IPS DF 6.9 (cell line): ENCODE results near the gene GNB2.

Experiments used
- DNase-seq: peaks from one replicate; pipeline ENCODE4 v3.0.0-alpha.2; 2013; ENCODE audit warnings: low read depth, low spot score
- H3K27ac ChIP-seq: one replicate; pipeline ENCODE4 v1.5.1; 2013; ENCODE audit warnings: low read length, control low read depth
- H3K27me3 ChIP-seq: 2 replicates; pipeline ENCODE4 v1.6.1; 2013; ENCODE audit warnings: mild to moderate bottlenecking, low read length; ENCODE audit not compliant: control insufficient read depth, insufficient read depth
- H3K36me3 ChIP-seq: 2 replicates; pipeline ENCODE4 v1.6.1; 2013; ENCODE audit warnings: low read length; ENCODE audit not compliant: control insufficient read depth, insufficient read depth
- H3K4me1 ChIP-seq: 2 replicates; pipeline ENCODE4 v1.6.1; 2013; ENCODE audit warnings: low read length; ENCODE audit not compliant: control insufficient read depth, insufficient read depth
- H3K4me3 ChIP-seq: 2 replicates; pipeline ENCODE4 v1.5.1; 2013; ENCODE audit warnings: mild to moderate bottlenecking, low read length
- H3K9me3 ChIP-seq: 2 replicates; pipeline ENCODE4 v1.6.1; 2013; ENCODE audit warnings: low read length, inconsistent platforms; ENCODE audit not compliant: control insufficient read depth, insufficient read depth
- WGBS: extraction: QIAGEN DNeasy Blood & Tissue Kit; methylation state at CpG from one replicate; pipeline ENCODE4 v1.1.7; 2013; ENCODE audit warnings: mixed read lengths, missing lambda C conversion rate; ENCODE audit not compliant: insufficient read length, insufficient coverage; 5-methylcytosine and 5-hydroxymethylcytosine counted together

GNB2 gene

DNA sequence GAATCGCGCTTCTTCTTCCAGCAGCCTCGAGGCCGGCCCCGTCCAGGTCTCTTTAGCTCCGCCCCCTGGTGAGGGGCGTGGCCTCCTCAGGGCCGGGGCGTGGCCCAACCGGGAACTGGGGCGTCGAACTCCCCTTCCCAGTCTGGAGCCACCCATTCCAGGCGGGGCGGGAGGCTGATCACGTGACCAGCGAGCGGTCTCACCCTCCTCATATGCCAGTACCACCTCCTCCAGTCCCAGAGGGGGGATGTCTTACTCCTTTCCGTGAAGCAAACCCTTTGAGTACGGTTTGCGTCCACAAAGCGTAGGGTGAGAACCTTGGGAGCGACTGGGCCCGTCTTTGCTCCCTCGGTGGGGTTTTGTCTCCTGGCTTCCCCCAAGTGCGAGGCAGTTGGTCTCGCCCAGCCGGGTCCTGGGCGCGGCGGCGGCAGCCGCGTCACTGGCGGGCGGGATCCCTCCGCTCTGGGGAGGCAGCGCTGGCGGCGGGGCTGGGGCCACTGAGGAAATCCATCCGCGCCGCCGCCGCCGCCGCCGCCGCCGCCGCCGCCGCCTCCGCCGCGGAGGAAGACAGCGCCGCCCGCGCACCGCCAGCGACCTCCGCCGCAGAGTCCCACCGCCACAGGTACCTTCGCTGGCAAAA is at the start of gene GNB2:
TSS of gene GNB2 (plus strand) at position 439 of the 640 bp plus-strand sequence. CDS start 2,526 bp downstream, outside the sequence.
- no peaks in the 10 kb centered on the region for H3K9me3 ChIP-seq
- H3K4me1 ChIP-seq, result no peaks in the 10 kb centered on the region
- H3K36me3 ChIP-seq, result peaks cover 15% of the 10 kb centered on the region
- 0 out of 2 replicates have a peak, but pooled peaks cover 1% of the 10 kb centered on the region for H3K27me3 ChIP-seq
- H3K27ac ChIP-seq, result no peak within 1 kb of the TSS
- DNase-seq, result peak; percentile 84
- peak within 1 kb of the TSS; percentile 79 for H3K4me3 ChIP-seq
- WGBS, result no CpG with 5 or more reads among the region's 65 CpGs

- Histone ChIP-seq H3K27ac (no peak overlapping the region), H3K27me3 (no peaks in the 10 kb centered on the region; the same call in 1 of the 2 replicates), H3K4me1 (peaks cover 2% of the 10 kb centered on the region), H3K9me3 (no peaks in the 10 kb centered on the region), H3K36me3 (no peaks in the 10 kb centered on the region), H3K4me3 (no peak overlapping the region)
- no CpG with 5 or more reads among the region's 15 CpGs for WGBS
- no peak for DNase-seq
Observed at GRCh38 chr7:100623951-100624824, 49.4 kb upstream of the GNB2 start.

- Histone ChIP-seq H3K4me1 (peaks cover 2% of the 10 kb centered on the region), H3K27me3 (no peaks in the 10 kb centered on the region; the same call in 1 of the 2 replicates), H3K9me3 (no peaks in the 10 kb centered on the region), H3K36me3 (no peaks in the 10 kb centered on the region), H3K27ac (no peak overlapping the region), H3K4me3 (no peak overlapping the region; the same call in 1 of the 2 replicates)
- no peak for DNase-seq
- WGBS, result no CpG with 5 or more reads among the region's 3 CpGs
Observed at GRCh38 chr7:100626055-100626454, 47.5 kb upstream of the GNB2 start.

GRCh38 chr7:100626530-100627237 is 46.9 kb upstream of the GNB2 start:
- Histone ChIP-seq H3K9me3 (no peaks in the 10 kb centered on the region), H3K36me3 (no peaks in the 10 kb centered on the region), H3K4me1 (peaks cover 2% of the 10 kb centered on the region), H3K27ac (no peak overlapping the region), H3K27me3 (no peaks in the 10 kb centered on the region; the same call in 1 of the 2 replicates), H3K4me3 (peak overlapping the region; percentile 14; the same call in 1 of the 2 replicates)
- WGBS, result no CpG with 5 or more reads among the region's 37 CpGs
- no peak for DNase-seq

GRCh38 chr7:100627238-100627549 is 46.3 kb upstream of the GNB2 start:
- no peak for DNase-seq
- WGBS, result no CpG with 5 or more reads among the region's 21 CpGs
- Histone ChIP-seq H3K9me3 (no peaks in the 10 kb centered on the region), H3K27ac (no peak overlapping the region), H3K4me1 (peaks cover 2% of the 10 kb centered on the region), H3K27me3 (no peaks in the 10 kb centered on the region; the same call in 1 of the 2 replicates), H3K4me3 (no peak overlapping the region), H3K36me3 (no peaks in the 10 kb centered on the region)

DNA sequence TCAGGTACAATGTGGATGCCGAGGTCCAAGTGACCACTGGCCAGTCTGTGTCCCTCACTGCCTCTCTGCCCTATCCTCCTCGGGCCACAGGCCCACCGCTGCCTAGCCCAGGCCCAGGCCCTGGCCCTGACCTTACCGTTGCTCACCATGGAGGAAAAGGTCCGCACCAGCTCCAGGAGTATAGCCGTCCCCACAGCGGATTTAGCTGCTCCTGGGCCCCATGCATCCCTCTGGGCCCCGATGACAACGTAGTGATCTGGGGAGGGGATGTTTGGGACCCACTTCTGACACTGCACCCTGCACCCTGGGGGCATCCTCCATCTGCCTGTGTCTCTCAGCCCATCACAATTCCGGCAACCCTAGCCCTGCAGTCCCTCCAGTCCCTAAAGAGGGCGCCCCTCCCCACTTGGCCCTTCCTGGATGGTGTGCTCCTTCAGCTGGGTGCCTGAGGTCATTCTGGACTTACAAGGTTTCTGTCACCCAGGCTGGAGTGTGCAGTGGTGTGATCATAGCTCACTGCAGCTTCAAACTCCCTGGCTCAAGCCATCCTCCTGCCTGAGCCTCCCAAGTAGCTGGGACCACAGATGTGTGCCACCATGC is 44.3 kb upstream of the GNB2 start:
- no peak for DNase-seq

GRCh38 chr7:100630066-100630465 is 43.5 kb upstream of the GNB2 start:
- Histone ChIP-seq H3K36me3 (no peaks in the 10 kb centered on the region), H3K27me3 (no peaks in the 10 kb centered on the region; the same call in 1 of the 2 replicates), H3K4me3 (no peak overlapping the region), H3K4me1 (peaks cover 4% of the 10 kb centered on the region), H3K9me3 (no peaks in the 10 kb centered on the region), H3K27ac (no peak overlapping the region)
- no peak for DNase-seq
- no CpG with 5 or more reads among the region's 4 CpGs for WGBS

More for the DNA sequence above, 44.3 kb upstream of the GNB2 start:
- H3K4me3 ChIP-seq, result no peak overlapping the region
- peaks cover 4% of the 10 kb centered on the region for H3K4me1 ChIP-seq
- no peaks in the 10 kb centered on the region for H3K9me3 ChIP-seq
- no CpG with 5 or more reads among the region's 11 CpGs for WGBS
- no peak overlapping the region for H3K27ac ChIP-seq
- no peaks in the 10 kb centered on the region for H3K36me3 ChIP-seq
- no peaks in the 10 kb centered on the region; the same call in 1 of the 2 replicates for H3K27me3 ChIP-seq

GRCh38 chr7:100632951-100633717 is 40.4 kb upstream of the GNB2 start:
- H3K4me1 ChIP-seq, result peaks cover 1% of the 10 kb centered on the region; the same call in 1 of the 2 replicates
- peak overlapping the region; percentile 65; the same call in 1 of the 2 replicates for H3K4me3 ChIP-seq
- no peak for DNase-seq
- H3K27me3 ChIP-seq, result no peaks in the 10 kb centered on the region; the same call in 1 of the 2 replicates
- no peak overlapping the region for H3K27ac ChIP-seq
- WGBS, result no CpG with 5 or more reads among the region's 72 CpGs
- H3K36me3 ChIP-seq, result no peaks in the 10 kb centered on the region
- H3K9me3 ChIP-seq, result no peaks in the 10 kb centered on the region

GRCh38 chr7:100639995-100640516 is 33.5 kb upstream of the GNB2 start:
- no peak for DNase-seq
- no peak overlapping the region for H3K27ac ChIP-seq
- H3K36me3 ChIP-seq, result no peaks in the 10 kb centered on the region
- H3K4me3 ChIP-seq, result no peak overlapping the region
- H3K4me1 ChIP-seq, result peaks cover 5% of the 10 kb centered on the region
- H3K27me3 ChIP-seq, result no peaks in the 10 kb centered on the region
- no peaks in the 10 kb centered on the region for H3K9me3 ChIP-seq
- no CpG with 5 or more reads among the region's 17 CpGs for WGBS
